HG03139 (cell line): ENCODE data around the gene GMPPA.

Experiments
- ATAC-seq: cut with Tn5 transposase; IDR thresholded peaks from one replicate; pipeline ENCODE4 v1.9.1; 2021; ENCODE audit not compliant: unreplicated experiment

GMPPA gene

DNA sequence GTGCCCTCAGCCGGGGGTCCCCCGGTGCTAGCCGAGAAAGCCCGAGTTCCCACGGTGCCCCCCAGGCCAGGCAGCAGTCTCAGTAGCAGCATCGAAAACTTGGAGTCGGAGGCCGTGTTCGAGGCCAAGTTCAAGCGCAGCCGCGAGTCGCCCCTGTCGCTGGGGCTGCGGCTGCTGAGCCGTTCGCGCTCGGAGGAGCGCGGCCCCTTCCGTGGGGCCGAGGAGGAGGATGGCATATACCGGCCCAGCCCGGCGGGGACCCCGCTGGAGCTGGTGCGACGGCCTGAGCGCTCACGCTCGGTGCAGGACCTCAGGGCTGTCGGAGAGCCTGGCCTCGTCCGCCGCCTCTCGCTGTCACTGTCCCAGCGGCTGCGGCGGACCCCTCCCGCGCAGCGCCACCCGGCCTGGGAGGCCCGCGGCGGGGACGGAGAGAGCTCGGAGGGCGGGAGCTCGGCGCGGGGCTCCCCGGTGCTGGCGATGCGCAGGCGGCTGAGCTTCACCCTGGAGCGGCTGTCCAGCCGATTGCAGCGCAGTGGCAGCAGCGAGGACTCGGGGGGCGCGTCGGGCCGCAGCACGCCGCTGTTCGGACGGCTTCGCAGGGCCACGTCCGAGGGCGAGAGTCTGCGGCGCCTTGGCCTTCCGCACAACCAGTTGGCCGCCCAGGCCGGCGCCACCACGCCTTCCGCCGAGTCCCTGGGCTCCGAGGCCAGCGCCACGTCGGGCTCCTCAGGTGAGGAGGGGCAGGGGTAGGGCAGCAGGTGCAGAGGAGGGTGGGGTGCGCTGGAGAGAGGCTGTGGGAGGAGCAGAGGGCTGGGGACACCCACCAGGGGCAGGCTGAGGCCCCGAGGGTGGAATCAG lies 14.1 kb upstream of the GMPPA start:
- ATAC-seq: no peak

DNA sequence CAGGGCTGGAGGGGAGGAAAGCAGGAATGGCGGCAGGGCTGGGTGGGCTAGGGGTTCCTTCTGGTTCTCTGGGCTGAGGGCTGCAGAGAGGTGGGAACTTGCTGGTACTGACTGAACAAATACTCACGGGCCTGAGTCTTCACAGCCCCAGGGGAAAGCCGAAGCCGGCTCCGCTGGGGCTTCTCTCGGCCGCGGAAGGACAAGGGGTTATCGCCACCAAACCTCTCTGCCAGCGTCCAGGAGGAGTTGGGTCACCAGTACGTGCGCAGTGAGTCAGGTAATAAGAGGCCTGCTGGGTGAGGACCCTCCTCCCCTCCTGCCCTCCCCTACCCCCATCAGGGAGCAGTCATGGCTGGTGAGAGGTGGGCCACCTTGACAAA lies 13.5 kb upstream of the GMPPA start:
- ATAC-seq: no peak

GRCh38 chr2:219486380-219486959 lies 12.2 kb upstream of the GMPPA start:
- ATAC-seq: no peak

DNA sequence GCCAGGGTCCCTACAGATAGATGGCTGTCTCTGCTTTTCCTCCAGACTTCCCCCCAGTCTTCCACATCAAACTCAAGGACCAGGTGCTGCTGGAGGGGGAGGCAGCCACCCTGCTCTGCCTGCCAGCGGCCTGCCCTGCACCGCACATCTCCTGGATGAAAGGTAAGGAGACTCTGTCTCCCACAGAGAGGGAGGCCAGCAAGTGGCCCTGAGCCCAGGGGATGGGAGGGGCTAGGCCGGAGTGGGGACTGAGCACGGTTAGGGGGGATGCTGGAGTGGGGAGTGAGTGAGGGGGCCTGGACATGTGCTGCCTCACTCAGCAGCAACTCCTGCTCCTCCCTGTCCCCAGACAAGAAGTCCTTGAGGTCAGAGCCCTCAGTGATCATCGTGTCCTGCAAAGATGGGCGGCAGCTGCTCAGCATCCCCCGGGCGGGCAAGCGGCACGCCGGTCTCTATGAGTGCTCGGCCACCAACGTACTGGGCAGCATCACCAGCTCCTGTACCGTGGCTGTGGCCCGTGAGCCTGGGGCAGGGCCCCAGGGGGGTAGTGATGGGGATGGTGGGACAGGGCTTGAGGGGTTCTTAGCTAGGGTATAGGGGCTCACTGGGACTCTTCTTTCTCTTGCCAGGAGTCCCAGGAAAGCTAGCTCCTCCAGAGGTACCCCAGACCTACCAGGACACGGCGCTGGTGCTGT lies 10.4 kb upstream of the GMPPA start:
- no peak for ATAC-seq

GRCh38 chr2:219488844-219489194 lies 9.9 kb upstream of the GMPPA start:
- ATAC-seq: no peak

GRCh38 chr2:219489315-219489714 lies 9.4 kb upstream of the GMPPA start:
- ATAC-seq: no peak

- no peak for ATAC-seq
Measured at GRCh38 chr2:219490186-219490585, 8.5 kb upstream of the GMPPA start.

DNA sequence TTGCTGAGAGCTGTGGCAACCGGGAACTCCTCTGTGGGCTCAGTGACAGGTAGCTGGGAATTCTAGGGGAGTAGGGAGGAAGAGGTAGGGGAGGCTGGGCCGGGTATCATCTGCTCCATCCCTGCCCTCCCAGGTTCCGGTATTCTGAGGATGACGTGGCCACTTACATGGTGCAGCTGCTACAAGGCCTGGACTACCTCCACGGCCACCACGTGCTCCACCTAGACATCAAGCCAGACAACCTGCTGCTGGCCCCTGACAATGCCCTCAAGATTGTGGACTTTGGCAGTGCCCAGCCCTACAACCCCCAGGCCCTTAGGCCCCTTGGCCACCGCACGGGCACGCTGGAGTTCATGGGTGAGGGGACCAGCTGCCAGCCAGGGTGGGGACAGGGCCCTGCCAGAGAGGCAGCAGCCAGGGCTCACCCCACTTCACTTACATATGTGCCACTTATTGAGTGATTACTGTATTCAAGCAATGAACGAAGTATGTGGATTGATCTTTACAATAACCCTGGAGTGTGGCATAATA lies 8.0 kb upstream of the GMPPA start:
- no peak for ATAC-seq

DNA sequence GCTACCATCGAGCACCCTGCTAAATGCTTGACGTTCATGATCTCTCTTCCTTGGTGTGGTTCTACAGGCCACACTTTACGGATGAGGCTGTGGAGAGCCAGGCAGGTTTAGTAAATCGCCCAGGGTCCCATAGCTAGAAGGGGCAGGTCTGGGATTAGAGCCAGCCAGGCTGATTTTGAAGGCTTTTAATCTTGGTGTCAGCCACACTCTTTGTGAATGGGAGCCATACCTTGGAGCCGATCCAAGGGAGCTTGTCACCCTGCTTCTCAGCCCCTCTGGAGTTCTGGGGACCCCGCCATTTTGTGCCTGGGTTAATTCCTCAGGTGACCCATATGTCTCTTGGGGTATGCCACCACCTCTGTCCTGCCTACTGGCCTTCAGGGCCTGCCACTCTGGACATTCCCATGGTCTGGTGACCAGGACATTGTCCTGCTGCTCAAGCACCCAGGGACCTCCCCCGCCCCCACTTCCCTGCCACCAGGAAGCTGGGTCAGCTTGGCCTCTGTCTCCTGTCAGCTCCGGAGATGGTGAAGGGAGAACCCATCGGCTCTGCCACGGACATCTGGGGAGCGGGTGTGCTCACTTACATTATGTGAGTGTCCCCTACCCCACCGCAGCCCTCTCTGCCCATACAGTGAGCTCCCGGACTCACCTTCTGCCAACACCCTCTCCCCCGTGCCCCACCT lies 7.3 kb upstream of the GMPPA start:
- no peak for ATAC-seq

DNA sequence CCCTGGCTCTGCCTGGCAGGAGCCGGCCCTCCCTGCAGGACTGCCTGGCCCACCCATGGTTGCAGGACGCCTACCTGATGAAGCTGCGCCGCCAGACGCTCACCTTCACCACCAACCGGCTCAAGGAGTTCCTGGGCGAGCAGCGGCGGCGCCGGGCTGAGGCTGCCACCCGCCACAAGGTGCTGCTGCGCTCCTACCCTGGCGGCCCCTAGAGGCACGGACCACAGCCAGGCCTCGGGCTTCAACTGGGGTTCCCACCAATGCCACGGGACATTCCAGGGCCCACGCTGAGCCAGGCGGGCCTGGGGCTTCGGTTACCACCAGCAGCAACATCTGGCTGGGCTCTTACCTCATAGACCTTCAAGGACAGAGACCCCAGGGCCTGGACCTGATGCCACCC lies 6.1 kb upstream of the GMPPA start:
- ATAC-seq: no peak

DNA sequence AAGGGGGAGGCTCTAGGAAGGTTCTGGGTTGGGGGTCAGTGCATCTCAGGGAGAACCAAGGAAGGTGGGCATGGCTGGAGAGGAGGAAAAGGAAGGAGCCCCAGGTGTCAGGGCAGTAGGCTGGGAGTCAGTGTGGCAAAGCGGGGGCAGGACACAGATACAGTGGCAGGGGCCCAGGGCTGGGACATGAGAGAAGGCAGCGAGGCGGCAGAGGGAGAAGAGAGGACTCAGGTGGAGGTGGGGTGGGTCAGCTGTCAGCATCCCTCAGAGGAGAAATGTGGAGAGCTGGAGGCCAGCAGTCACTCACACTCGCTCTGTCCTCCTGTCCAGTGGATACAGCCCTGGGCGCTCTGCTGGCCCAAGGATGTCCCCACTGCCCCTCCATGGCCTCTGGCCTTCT lies 5.6 kb upstream of the GMPPA start:
- ATAC-seq: no peak

DNA sequence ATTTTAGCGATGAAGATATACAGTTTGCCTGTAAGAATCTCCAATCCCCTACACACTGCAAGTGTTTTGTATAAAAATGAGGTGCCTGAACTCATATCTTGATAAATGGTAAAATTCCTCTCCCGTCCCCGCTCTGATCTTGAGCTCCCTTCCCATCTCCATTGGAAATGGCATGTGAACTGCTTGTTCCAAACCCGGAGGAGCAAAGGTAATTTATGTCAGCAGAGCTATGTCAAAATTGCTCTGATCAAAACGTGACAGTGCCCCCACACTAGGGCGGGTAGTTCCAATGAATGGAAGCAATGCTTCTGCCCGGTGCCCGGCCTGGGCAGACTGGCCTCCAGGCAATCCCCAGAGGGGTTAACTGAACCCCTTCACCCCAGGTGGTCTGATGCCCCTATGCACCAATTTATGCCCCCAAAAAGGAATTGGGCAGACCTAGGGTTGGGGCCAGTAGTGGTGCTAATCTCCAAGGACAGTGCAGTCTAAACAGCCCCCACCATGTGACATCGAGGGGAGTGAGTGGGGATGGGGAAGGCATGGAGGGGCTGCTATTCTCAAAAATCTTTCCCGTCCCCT lies 3.6 kb upstream of the GMPPA start:
- no peak for ATAC-seq

DNA sequence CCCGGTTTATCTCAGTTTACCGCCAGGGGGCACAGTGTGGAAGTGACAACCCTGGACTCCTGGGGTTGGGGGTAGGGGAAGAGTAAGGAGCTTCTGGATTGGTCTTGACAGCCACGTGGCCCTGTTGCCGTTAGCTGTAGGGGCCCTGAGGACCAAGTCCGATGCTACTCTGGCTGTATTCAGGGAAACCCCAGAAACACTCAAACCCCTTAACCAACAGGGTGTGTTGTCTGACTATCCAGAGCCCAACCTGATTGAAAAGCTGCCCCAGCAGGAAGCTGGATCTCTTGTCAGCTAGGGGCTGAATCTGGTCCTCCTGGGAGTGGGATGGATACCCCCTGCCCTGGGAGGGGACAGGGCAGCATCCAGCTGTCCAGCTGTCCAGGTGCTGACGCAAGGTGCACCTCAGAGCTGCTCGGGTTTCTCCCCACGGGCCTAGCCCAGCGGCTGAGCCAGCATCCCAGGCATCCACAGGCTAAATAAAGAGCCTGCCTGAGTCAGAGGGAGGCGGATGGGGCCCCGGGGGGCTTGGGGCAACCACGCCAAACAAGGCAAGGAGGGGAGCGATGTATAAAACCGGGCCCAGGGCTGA lies 3.1 kb upstream of the GMPPA start:
- no peak for ATAC-seq

- ATAC-seq: no peak
Measured at GRCh38 chr2:219496247-219496824, 2.4 kb upstream of the GMPPA start.

DNA sequence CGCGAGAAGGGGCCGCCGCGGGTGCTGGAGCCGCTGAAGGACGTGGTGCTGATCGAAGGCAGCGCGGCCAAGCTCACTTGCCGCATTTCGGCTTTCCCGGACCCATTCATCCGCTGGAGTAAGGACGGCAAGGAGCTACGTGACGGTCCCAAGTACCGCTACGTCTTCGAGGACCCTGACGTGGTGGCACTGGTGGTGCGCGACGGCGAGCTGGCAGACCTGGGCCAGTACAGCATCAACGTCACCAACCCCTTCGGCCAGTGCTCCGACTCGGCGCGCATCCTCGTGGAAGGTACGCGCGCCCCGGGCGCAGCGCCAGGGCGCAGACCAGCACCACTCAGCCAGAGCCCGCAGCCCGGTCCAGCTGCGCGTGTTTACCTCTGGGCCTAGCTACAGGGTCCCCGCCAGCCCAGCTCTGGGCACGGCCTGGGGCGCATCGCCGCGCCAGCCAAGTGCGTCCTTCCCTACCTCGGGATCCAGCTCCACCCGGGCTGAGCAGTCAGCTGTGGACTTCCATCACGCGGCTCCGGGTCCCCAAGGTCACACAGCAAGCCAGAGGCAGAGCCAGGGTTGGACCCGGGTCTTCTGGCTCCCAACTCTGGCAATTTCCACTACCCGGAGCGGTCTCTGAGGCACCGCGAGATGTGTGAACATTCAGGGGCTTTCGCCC lies 1.7 kb upstream of the GMPPA start:
- ATAC-seq: no peak

DNA sequence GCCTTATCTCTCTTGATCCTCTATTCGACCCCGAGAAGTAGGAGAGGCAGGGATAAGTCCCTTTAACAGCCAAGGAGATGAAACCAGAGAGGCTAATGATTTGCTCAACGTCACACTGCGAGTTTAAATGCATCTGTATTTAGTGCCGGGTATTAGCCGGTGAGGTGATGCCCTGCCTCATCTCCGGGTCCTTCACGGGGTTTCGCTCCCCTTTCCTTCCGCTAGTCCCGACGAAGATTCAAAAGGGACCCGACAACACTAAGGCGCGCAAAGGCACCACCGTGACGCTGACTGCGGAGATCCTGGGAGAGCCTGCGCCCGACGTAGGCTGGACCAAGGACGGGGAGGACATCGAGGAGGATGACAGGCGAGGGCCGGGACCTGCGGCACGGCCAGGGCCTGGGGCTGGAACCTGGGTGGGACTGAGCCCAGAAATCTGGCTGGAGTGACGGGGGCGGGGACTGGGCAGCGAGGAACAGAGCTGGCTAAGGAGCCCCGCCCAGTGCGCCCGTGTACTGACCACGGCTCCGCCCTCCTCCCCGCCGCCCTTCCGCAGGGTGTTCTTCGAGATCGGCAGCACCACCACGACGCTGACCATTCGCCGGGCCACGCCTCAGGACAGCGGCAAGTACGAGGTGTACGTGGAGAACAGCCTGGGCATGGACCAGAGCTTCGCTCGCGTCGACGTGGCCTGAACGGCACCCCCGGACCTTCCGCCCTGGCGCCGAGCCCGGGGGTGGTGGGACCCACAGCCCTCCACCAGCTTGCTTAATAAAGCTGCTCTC lies 1.0 kb upstream of the GMPPA start:
- no peak for ATAC-seq

DNA sequence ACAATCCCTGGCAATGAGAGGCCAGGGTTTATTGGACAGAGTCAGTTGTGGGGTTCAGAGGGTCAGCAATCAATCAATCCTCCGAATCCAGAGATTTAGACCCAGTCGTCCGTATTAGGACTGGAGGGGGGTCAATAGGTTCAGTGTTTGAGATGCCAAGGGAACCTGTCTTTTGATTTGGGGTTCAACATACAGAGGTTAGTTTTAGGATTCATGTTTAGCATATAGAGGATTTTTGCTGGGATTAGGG lies 292 bp downstream of the GMPPA start:
- ATAC-seq: no peak

DNA sequence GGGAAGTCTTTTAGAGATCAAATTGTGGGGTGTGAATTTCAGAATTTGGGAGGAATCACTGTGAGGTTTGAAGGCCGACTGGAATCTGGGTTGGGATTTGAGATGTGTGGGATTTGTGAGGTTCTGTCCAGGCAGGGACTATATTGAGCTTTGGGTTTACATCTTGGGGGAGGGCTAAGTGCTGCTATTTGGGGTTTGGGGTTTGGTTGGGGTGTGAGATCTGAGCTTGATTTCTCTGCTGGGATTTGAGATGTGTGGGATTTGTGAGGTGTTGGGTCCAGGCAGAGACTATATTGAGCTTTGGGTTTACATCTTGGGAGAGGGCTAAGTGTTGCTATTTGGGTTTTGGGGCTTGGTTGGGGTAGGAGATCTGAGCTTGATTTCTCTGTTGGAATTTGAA lies 864 bp downstream of the GMPPA start:
- no peak for ATAC-seq

GRCh38 chr2:219500135-219500534 lies 1.4 kb downstream of the GMPPA start:
- ATAC-seq: no peak
